ENCODE data around the gene LPCAT2.
A peak's percentile ranks its signal among the peaks of the same experiment; 100 is the strongest.
"Not testable (repeated sequence)": the region's sequence is repeated elsewhere in the genome, so short reads cannot be mapped to it uniquely, and the experiment has no call there.

Gene LPCAT2

DNA sequence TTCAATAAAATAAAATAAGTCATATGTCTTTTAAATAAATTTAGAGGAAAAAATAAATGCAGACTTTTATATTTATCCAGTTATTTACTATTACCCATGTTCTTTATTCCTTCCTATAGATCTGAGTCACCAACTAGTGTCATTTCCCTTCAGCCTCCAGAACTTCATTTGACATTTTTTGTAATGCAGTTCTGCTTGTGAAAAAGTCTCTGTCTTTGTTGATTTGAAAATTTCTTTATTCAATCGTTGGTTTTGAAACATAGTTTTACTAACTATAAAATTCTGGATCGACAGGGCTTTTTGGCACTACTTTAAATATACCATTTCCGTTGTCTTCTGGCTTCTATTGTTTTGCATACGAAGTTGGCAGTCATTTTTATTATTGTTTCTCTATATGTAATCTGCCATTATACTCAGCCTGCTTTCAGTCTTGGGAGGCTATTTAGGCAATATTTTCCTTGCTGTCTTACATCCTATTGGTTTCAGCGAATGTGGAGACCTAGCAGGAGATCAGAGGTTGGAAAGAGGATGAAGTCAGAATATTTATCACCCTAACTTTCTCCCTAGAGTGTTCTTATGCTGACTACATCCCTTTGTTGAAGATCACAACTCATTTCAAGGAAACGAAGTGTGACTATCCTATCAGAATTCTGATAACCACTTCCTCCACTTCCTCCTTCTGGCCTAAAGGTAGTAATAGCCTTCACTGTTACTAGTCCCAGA is 104.9 kb downstream of the LPCAT2 start:
- no peak for DNase-seq

GRCh38 chr16:55615071-55615470 is 106.2 kb downstream of the LPCAT2 start:
- no peak for DNase-seq

GRCh38 chr16:55615670-55616069 is 106.8 kb downstream of the LPCAT2 start:
- DNase-seq, result not testable (repeated sequence)

GRCh38 chr16:55621771-55622170 is 112.9 kb downstream of the LPCAT2 start:
- DNase-seq, result no peak

GRCh38 chr16:55622272-55622671 is 113.4 kb downstream of the LPCAT2 start:
- no peak for DNase-seq

DNA sequence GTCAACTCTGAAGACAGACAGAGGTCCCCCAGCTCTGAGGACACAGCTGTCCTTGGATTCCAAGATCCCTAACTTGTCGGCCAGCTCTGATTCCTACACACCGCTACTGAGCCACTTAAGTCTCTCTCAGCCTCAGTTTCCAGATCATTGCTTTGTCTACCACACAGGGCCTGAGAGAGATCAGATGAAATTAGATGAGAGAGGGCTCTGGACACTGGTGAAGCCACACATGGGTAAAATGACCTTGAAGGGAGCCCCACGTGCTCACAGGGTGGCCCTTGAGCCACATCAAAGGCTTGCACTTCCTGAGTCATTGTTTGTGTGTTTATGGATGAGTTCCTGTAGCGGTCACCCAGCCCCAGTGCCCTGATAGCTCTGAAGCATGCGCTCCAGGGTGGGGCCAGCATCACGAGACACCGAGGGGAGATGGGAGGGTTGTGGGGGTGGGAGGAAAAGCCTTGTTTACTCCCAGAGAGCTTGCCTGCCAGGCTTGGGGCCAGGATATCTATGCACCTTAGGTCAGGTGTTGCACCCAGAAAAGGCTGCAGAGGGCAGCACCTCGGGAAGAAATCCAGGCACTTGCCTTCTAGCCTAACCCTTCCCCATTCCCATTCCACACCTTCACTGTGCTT is 114.2 kb downstream of the LPCAT2 start:
- DNase-seq, result peak; percentile 48

GRCh38 chr16:55623640-55624039 is 114.8 kb downstream of the LPCAT2 start:
- no peak for DNase-seq

GRCh38 chr16:55624696-55625095 is 115.8 kb downstream of the LPCAT2 start:
- no peak for DNase-seq

- no peak for DNase-seq
Observed at GRCh38 chr16:55625843-55626242, 117.0 kb downstream of the LPCAT2 start.

GRCh38 chr16:55628306-55628968 is 119.6 kb downstream of the LPCAT2 start:
- no peak for DNase-seq

DNA sequence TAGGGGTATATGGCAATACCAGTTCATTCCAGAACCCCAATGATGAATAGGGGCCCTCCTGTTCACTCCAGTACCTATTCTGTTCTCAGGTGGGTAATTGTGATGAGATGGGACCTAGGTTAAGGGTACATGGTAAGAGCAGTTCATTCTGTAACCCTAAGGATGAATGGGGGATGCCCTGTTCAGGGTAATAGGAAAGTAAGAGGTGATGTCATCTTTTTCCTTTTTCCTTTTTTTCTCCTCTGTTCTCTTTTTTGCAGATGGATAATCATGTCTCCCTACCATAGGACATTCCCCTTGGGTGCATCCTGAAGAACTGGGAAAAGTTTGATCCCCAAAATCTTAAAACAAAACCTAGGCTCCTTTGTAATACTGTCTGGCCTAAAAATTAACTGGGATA is 121.9 kb downstream of the LPCAT2 start:
- DNase-seq, result no peak

DNA sequence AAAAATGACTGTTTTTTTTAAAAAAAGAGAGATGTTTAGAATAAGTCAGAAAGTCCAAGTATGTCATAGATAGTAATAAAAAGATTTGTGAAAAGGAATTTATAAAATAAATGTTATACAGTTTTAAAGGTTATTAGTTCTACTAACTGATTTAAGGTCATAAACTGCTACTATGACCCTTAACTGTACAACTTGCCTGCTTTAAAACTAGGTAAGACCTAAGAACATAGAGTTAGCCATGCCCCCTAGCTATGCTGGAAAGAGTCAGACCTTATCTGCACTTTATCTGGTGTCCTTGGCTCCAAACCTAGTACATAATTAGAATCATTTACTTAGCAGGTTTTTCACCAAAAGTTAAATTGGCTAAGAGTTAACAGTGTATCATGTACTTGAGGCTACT is 123.4 kb downstream of the LPCAT2 start:
- DNase-seq, result no peak

- DNase-seq, result no peak
Observed at GRCh38 chr16:55634193-55634592, 125.3 kb downstream of the LPCAT2 start.
